ENCODE measurements around the gene NPC1.
"Not testable (repeated sequence)": the region's sequence is repeated elsewhere in the genome, so short reads cannot be mapped to it uniquely, and the experiment has no call there.

The NPC1 gene

DNA sequence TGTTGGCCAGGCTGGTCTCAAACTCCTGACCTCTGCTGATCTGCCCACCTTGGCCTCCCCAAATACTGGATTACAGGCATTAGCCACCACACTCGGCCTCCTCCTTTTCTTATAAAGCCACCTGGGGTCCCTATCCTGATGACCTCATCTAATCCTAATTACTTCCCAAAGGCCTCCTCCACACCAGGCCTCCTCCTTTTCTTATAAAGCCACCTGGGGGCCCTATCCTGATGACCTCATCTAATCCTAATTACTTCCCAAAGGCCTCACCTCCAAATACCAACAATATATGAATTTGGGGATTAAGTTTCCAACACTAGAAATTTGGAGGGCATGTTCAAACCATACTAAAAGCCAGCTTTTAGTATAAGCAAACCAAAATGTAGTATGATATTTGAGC lies 92.7 kb downstream of the NPC1 start:
- H3K4me3 ChIP-seq (ENCODE audit: low read depth, low read length): no peak overlapping the region
- TF ChIP-seq, protein P1, sequence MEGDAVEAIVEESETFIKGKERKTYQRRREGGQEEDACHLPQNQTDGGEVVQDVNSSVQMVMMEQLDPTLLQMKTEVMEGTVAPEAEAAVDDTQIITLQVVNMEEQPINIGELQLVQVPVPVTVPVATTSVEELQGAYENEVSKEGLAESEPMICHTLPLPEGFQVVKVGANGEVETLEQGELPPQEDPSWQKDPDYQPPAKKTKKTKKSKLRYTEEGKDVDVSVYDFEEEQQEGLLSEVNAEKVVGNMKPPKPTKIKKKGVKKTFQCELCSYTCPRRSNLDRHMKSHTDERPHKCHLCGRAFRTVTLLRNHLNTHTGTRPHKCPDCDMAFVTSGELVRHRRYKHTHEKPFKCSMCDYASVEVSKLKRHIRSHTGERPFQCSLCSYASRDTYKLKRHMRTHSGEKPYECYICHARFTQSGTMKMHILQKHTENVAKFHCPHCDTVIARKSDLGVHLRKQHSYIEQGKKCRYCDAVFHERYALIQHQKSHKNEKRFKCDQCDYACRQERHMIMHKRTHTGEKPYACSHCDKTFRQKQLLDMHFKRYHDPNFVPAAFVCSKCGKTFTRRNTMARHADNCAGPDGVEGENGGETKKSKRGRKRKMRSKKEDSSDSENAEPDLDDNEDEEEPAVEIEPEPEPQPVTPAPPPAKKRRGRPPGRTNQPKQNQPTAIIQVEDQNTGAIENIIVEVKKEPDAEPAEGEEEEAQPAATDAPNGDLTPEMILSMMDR (conservative IDR thresholded peaks at IDR 0.05; ENCODE audit: low read depth, low read length): no peak
- no peak for DNase-seq (ENCODE audit: low read depth)

DNA sequence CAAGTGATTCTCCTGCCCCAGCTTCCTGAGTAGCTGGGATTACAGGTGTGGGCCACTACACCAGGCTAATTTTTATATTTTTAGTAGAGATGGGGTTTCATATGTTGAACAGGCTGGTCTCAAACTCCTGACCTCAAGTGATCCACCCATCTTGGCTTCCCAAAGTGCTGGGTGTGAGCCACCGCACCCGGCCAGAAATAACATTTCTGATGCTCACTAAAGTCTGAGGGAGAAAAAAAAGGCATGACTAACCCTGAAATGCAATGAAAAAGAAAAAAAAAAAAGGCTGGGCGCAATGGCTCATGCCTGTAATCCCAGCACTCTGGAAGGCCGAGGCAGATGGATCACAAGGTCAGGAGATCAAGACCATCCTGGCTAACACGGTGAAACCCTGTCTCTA lies 96.7 kb downstream of the NPC1 start:
- not testable (repeated sequence) for H3K4me3 ChIP-seq (ENCODE audit: low read depth, low read length); DNase-seq (ENCODE audit: low read depth)

DNA sequence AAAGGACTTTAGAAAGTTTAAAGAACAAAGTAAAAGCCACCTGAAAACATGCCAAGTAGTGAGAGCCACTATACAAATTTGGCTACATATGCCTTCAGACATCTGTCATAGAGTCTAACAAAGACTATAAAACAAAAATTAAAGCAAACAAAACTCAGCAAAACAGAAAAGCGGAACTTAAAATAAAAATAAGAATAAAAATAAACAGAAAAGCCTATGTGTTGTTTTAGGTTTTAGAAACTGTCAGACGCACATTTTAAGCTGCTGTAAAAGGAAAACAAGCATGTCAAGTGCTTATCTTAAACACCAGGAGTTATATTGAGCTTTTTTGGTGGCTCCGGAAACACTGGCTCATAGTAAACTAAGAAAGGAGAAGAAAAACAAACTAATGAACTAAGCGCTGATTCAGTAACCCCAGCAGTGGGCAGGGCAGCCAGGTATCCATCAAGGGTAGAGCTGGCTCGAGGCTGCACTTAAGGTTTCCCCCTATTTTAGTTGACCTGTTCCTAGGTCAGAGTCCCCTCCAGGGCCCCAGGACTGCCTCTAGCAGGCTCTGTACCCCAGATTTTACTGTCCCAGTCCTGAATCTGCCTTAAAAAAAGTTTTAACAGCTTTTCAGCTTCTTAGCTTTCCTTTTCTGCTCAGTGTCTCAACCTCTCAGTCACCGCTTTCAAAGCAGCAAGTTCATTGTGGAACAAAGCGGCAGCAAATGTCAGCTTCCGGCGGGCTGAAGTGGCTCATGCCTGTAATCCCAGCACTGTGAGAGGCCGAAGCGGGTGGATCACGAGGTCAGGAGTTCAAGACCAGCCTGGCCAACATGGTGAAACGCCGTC lies 98.4 kb downstream of the NPC1 start:
- peak overlapping the region; percentile 35 for H3K4me3 ChIP-seq (ENCODE audit: low read depth, low read length)
- TF ChIP-seq, protein P1 (conservative IDR thresholded peaks at IDR 0.05; ENCODE audit: low read depth, low read length): no peak
- peak; percentile 31 for DNase-seq (ENCODE audit: low read depth)

DNA sequence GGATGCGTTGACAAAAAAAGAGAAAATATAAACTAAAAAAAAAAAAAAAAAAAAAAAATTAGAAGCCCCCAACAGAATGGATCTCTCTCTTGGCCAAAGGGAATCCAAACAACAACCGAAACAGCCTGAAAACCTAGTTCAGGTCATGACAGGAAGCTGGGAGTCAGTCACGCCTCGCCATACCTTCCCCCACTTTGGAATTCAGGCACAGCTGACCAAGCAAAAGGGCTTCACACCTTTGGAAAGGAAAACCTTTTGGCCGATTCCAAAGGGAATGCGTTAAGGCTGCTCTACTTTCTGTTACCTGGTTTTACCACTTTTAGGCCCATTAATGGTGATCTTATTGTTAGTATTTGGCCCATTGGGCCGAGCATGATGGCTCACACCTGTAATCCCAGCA lies 100.9 kb downstream of the NPC1 start:
- TF ChIP-seq, protein P1 (conservative IDR thresholded peaks at IDR 0.05; ENCODE audit: low read depth, low read length): no peak
- no peak overlapping the region for H3K4me3 ChIP-seq (ENCODE audit: low read depth, low read length)
- no peak for DNase-seq (ENCODE audit: low read depth)

DNA sequence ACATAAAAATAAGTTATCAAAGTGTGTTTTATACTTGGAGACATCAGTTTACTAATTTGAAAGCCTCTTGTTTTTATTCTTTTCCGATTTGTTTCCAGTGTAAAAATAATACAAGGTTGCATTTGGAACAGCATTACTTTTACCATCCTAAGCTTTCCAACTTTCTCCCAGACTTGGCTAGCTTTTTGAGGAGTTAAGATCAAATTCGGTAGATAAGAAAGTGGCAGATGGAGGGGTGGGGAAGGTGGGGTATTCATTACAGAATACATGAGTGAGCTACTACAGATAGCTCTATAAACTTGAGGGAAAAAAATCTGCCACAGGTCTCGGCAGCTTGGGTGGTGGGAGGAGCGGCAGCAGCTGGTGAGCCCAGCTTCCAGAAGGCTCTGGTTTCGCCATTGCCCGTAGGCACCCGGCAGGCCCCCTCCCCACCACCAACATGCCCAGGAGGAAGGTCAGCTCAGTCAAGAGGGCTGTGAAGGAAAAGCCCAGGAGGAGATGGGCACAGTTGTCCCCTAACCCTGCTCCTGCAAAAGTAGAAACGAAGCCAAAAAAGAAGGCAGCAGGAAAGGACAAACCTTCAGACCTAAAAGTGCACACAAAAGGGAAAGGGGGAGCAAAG lies 101.6 kb downstream of the NPC1 start:
- DNase-seq (ENCODE audit: low read depth): no peak
- H3K4me3 ChIP-seq (ENCODE audit: low read depth, low read length): no peak overlapping the region
- TF ChIP-seq, protein P1 (conservative IDR thresholded peaks at IDR 0.05; ENCODE audit: low read depth, low read length): no peak

Measured in choroid plexus epithelial cell (primary cell).